H7 (cell line): ENCODE data around the gene ACTA1. TPM values are rescaled to one million over a fixed set of nuclear protein-coding genes. Genes with fewer than 3 reads are reported as not detected.
"Not testable (repeated sequence)": the region's sequence is repeated elsewhere in the genome, so short reads cannot be mapped to it uniquely, and the experiment has no call there.

Experiments used
- DNase-seq: peaks from one replicate; pipeline ENCODE4 v3.0.0; 2012
- H3K27me3 ChIP-seq: 2 replicates; pipeline ENCODE4 v1.6.0; 2011; ENCODE audit warnings: mild to moderate bottlenecking, low read length; ENCODE audit not compliant: control insufficient read depth, insufficient read depth
- H3K36me3 ChIP-seq: replicated peaks from 2 replicates; pipeline ENCODE4 v1.5.1; 2011; ENCODE audit warnings: low read length; ENCODE audit not compliant: control insufficient read depth, insufficient read depth
- H3K4me3 ChIP-seq: 2 replicates; pipeline ENCODE4 v1.5.1; 2011; ENCODE audit warnings: low read depth, mild to moderate bottlenecking, control low read depth, low read length, moderate library complexity; ENCODE audit not compliant: insufficient read depth
- total RNA-seq: library from RNA; depleted of rRNA; stranded (reverse); fragments of >200 nt; shearing (Covaris generic); gene quantifications from 2 replicates; pipeline ENCODE4 v1.2.3, GENCODE V29; 2014

The ACTA1 gene
- total RNA-seq, 1 experiment from 2014 or later = 1.8 TPM

DNA sequence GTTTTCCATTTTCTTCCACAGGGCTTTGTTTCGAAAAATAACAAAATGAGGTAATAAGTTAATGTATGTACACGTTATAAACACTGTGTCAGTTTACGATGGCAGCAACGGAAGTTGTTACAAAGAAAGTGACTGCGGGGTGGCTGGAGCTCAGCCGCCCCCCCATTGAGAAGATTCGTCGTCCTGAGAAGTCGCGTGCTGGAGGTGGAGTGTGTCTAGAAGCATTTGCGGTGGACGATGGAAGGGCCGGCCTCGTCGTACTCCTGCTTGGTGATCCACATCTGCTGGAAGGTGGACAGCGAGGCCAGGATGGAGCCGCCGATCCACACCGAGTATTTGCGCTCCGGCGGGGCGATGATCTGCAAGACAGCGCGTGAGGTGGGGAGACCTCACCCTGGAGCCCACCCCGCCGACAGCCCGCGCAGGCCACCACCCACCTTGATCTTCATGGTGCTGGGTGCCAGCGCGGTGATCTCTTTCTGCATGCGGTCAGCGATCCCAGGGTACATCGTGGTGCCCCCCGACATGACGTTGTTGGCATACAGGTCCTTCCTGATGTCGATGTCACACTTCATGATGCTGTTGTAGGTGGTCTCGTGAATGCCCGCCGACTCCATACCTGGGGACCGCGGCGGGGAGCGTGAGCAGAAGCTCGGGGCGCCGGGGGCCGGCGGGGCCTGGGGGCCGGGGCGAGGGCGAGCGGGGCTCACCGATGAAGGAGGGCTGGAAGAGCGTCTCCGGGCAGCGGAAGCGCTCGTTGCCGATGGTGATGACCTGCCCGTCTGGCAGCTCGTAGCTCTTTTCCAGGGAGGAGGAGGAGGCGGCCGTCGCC lies 2.4 kb downstream of the ACTA1 start:
- H3K27me3 ChIP-seq = peaks cover 64% of the 10 kb centered on the region
- DNase-seq = peak; percentile 47
- peak overlapping the region; percentile 33 for H3K4me3 ChIP-seq
- no peaks in the 10 kb centered on the region for H3K36me3 ChIP-seq

DNA sequence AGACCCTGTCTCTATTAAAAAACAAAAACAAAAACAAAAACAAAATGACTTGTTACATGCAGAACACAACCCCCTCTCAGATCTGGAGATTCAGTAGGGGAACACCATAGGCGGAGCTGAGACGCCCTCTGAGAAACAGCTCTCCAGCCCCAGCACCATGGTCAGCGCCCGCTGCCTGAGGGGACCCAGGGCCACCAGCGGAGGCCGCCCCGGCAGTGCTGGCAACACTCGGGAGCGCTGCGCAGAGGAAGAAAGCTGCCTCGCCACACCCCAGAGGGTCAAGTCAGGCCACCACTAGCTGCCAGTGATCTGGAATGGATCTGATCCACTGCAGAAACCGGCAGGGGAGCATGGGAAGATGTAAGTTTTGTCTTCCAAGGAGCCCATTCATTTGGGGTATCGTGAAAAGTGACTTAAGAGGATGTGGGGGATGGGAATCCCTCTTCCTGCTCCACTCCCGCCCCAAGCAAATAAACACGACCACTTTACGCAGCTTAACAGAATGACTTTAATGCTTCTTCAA lies 3.1 kb downstream of the ACTA1 start:
- peaks cover 60% of the 10 kb centered on the region for H3K27me3 ChIP-seq
- peak; percentile 90 for DNase-seq
- H3K36me3 ChIP-seq = no peaks in the 10 kb centered on the region
- peak overlapping the region; percentile 33 for H3K4me3 ChIP-seq

DNA sequence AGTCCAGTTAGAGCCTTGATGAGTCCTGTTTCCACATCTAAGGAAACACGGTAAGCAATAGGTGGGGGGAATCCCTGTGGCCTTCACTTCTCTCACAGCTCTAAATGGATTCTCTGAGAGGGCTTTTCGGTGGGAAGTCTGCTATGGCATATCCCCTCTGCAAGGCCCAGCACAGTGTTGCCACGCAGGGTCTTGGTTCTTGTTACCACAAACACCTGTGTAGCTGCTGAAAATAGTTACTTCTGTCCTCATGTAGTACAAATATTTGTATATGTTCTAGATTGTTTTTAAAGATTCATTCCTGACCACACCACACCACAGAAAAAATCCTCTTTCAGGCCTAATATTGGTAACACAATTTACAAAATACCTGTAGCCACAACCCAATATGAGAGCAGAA lies 5.6 kb downstream of the ACTA1 start:
- no peak overlapping the region for H3K4me3 ChIP-seq
- H3K36me3 ChIP-seq = no peaks in the 10 kb centered on the region
- peaks cover 38% of the 10 kb centered on the region for H3K27me3 ChIP-seq
- no peak for DNase-seq

GRCh38 chr1:229427572-229427971 lies 6.3 kb downstream of the ACTA1 start:
- Histone ChIP-seq H3K4me3 (no peak overlapping the region), H3K27me3 (peaks cover 31% of the 10 kb centered on the region), H3K36me3 (no peaks in the 10 kb centered on the region)
- no peak for DNase-seq

DNA sequence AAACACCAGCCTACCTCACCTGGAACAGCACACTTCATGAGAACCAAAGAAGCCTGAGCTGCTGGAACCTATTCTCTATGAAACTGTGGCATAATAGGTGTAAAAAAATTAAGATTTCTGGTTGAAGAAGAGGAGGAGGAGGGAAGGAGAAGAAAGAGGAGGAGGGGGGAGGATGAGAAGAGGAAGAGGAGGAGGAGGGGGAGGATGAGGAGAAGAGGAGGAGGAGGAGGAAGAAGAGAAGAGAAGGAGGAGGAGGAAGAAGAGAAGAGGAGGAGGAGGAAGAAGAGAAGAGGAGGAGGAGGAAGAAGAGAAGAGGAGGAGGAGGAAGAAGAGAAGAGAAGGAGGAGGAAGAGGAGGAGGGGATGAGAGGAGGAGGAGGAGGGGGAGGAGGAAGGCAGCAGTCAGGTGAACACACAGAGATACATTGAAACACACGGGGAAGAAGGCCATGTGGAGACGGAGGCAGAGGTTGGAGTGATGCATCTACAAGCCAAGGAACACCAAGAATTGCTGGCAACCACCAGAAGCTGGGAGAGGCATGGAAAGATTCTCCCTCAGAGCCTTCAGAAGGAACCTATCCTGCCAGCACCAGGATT lies 8.2 kb downstream of the ACTA1 start:
- peaks cover 14% of the 10 kb centered on the region for H3K27me3 ChIP-seq
- H3K36me3 ChIP-seq = no peaks in the 10 kb centered on the region
- H3K4me3 ChIP-seq = no peak overlapping the region
- DNase-seq = no peak

- peaks cover 2% of the 10 kb centered on the region; the same call in 1 of the 2 replicates for H3K27me3 ChIP-seq
- no peaks in the 10 kb centered on the region for H3K36me3 ChIP-seq
- no peak overlapping the region for H3K4me3 ChIP-seq
- no peak for DNase-seq
Measured at GRCh38 chr1:229420765-229421164, 13.1 kb downstream of the ACTA1 start.

DNA sequence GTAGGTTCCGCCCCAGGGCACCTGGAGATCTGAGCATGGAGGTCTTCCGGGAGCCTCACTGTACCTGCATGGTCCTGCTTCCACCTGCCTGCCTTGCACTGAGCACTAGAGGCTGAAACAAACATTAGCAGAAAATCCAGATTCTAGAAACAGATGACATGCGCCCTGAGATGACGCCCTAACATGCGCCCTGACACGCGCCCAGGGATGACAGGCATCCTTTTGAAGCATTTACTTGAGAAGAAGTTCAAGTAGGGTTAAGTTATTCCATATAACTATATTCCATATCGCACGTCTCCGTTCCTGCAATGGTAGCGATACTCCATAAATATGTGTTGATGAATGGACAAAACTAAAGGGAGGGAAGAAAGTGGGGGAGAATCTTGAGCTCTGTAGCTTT lies 13.7 kb downstream of the ACTA1 start:
- H3K36me3 ChIP-seq = no peaks in the 10 kb centered on the region
- DNase-seq = no peak
- H3K4me3 ChIP-seq = no peak overlapping the region
- H3K27me3 ChIP-seq = no peaks in the 10 kb centered on the region

DNA sequence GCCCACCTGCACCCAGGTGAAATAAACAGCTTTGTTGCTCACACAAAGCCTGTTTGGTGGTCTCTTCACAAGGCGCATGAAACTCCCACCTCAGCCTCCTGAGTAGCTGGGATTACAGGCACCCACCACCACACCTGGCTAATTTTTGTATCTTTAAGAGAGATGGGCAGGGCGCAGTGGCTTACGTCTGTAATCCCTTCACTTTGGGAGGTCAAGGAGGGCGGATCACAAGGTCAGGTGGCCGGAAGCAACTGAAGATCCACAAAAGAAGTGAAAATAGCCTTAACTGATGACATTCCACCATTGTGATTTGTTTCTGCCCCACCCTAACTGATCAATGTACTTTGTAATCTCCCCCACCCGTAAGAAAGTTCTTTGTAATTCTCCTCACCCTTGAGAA lies 15.3 kb downstream of the ACTA1 start:
- not testable (repeated sequence) for H3K4me3 ChIP-seq, H3K36me3 ChIP-seq, H3K27me3 ChIP-seq, DNase-seq

DNA sequence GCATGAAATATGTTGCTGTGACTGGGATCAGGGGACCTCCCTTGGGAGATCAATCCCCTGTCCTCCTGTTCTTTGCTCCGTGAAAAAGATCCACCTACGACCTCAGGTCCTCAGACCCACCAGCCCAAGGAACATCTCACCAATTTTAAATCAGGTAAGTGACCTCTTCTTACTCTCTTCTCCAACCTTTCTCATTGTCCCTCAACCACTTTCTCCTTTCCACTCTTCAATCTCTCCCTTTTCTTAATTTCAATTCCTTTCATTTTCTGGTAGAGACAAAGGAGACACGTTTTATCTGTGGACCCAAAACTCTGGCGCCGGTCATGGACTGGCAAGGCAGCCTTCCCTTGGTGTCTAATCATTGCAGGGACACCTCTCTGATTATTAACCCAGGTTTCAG lies 21.1 kb downstream of the ACTA1 start:
- not testable (repeated sequence) for DNase-seq, H3K4me3 ChIP-seq
- H3K27me3 ChIP-seq = peaks cover 33% of the 10 kb centered on the region

DNA sequence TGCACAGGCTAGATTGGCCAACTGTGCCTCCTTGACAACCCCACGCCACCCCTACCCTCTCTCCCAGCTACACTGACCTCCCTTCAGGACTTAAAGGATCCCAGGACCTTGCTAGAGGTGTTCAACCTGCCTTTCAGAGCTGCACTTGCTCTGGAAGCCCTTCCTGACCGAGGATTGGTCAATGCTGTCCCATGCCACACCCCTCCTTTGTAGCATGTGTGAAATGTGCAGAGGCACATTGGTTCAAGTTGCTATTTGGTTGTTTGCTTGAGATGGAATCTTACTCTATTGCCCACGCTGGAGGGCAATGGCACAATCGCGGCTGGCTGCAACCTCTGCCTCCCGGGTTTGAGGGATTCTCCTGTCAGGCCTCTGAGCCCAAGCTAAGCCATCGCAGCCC lies 21.8 kb downstream of the ACTA1 start:
- no peak overlapping the region for H3K4me3 ChIP-seq
- no peaks in the 10 kb centered on the region for H3K36me3 ChIP-seq
- DNase-seq = no peak
- peaks cover 40% of the 10 kb centered on the region for H3K27me3 ChIP-seq

More for the DNA sequence above, 21.1 kb downstream of the ACTA1 start:
- not testable (repeated sequence) for H3K36me3 ChIP-seq

DNA sequence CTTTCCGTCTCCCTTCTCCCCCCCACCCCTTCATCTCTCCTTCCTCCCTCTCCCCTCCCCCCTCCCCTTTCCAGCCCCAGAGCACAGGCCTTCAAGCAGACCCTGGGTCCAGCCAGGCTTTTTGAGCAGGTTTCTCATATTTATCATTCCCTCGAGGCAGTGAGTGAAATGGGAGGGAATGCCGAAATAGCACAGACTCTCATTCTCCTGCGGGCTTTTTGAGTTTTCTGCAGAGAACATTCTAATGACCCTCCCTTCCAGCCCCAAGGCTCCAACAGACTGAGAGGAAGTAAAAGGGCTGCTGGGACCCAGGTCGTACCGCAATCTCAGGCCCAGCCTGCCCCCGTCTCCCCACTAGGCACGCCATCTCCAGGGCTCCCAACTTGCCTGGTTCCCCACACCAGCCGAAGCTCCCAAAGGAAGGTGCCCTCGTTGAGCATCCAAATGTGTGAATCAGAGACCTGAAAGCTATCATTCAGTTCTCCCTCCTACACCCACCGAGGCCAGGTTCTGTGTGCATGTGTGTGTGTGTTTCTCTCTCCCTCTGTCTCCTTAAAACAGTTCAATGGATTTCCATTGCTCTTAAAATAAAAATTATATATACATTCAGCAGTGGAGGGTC lies 22.3 kb downstream of the ACTA1 start:
- no peak for DNase-seq
- H3K4me3 ChIP-seq = no peak overlapping the region
- H3K27me3 ChIP-seq = peaks cover 46% of the 10 kb centered on the region
- no peaks in the 10 kb centered on the region for H3K36me3 ChIP-seq

- H3K27me3 ChIP-seq = peaks cover 51% of the 10 kb centered on the region
- peak; percentile 80 for DNase-seq
- H3K36me3 ChIP-seq = no peaks in the 10 kb centered on the region
- no peak overlapping the region for H3K4me3 ChIP-seq
Measured at GRCh38 chr1:229410692-229411433, 23.0 kb downstream of the ACTA1 start.

- H3K27me3 ChIP-seq = peaks cover 53% of the 10 kb centered on the region
- no peaks in the 10 kb centered on the region for H3K36me3 ChIP-seq
- H3K4me3 ChIP-seq = no peak overlapping the region
Measured at GRCh38 chr1:229410370-229410691, 23.6 kb downstream of the ACTA1 start.

DNA sequence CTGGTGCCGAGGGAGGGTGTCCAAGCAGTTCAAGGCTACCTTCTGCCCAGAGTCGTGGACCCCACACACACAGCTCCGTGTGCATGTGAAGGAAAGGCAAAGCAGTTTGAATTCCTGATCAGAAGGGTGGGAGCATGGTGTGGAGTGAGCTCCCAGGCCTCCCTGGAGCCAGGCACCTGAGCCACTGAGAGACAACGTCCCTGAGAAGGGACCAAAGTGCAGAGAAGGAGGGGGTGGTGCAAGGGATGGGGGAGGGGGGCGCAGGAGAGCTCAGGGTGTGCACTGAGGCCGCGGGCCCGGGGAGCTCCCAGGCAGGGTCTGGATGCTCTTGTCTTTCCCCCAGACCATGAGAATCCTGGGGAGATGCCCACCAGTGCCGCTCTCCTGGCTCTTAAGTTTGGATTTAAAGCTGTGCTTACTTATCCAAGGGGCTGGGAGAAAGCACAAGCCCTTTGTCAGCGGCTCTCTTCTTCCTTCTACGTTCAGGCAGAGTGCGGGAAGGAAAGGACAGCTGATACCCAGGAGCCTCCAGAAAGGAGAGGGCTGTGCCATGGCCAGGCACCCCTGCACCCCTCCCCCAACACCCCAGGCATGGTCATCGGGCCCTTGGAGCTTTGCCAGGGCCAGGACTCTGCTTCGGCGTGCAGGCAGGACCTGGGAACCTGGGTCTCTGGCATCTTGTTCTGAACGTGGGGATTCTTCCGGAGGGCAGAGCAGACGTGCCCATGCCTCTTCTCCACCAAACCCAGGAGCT lies 24.1 kb downstream of the ACTA1 start:
- Histone ChIP-seq H3K36me3 (no peaks in the 10 kb centered on the region), H3K4me3 (no peak overlapping the region), H3K27me3 (peaks cover 53% of the 10 kb centered on the region)
- peak; percentile 60 for DNase-seq

More at GRCh38 chr1:229410370-229410691, 23.6 kb downstream of the ACTA1 start:
- DNase-seq = no peak
